Neural crest cell (in vitro differentiated cells): Measurements from ENCODE around the gene OSCP1. TPM values are rescaled to one million over a fixed set of nuclear protein-coding genes. Genes with fewer than 3 reads are reported as not detected.

Experiments
- DNase-seq: peaks from one replicate; pipeline ENCODE4 v3.0.0; 2021; ENCODE audit warnings: low read depth, mixed read lengths, low spot score
- H3K27ac Mint-ChIP-seq: one replicate; pipeline ENCODE4 v1.8.0; 2021; ENCODE audit warnings: mild to moderate bottlenecking, mixed read lengths; ENCODE audit not compliant: unreplicated experiment
- H3K27me3 Mint-ChIP-seq: 2 replicates; pipeline ENCODE4 v1.8.0; 2021; ENCODE audit warnings: low read depth, mild to moderate bottlenecking, mixed read lengths
- H3K36me3 Mint-ChIP-seq: 2 replicates; pipeline ENCODE4 v1.8.0; 2021; ENCODE audit warnings: low read depth, mild to moderate bottlenecking, mixed read lengths
- H3K4me1 Mint-ChIP-seq: 2 replicates; pipeline ENCODE4 v1.8.0; 2021; ENCODE audit warnings: mixed read lengths
- H3K4me3 Mint-ChIP-seq: one replicate; pipeline ENCODE4 v1.8.0; 2021; ENCODE audit warnings: mild to moderate bottlenecking, mixed read lengths
- H3K9me3 Mint-ChIP-seq: 2 replicates; pipeline ENCODE4 v1.8.0; 2021; ENCODE audit warnings: mixed read lengths
- CTCF ChIP-seq: fragments of 200-600 bp; sonication (generic); conservative IDR thresholded peaks from 2 replicates; pipeline ENCODE4 v1.5.0; 2021; ENCODE audit warnings: antibody characterized with exemption, mild to moderate bottlenecking
- total RNA-seq: library from RNA; stranded (reverse); gene quantifications from 2 replicates; pipeline ENCODE4 v1.2.1, GENCODE V29; 2021

OSCP1 gene
- total RNA-seq, 1 donor from 2014 or later, result 10.5 TPM

DNA sequence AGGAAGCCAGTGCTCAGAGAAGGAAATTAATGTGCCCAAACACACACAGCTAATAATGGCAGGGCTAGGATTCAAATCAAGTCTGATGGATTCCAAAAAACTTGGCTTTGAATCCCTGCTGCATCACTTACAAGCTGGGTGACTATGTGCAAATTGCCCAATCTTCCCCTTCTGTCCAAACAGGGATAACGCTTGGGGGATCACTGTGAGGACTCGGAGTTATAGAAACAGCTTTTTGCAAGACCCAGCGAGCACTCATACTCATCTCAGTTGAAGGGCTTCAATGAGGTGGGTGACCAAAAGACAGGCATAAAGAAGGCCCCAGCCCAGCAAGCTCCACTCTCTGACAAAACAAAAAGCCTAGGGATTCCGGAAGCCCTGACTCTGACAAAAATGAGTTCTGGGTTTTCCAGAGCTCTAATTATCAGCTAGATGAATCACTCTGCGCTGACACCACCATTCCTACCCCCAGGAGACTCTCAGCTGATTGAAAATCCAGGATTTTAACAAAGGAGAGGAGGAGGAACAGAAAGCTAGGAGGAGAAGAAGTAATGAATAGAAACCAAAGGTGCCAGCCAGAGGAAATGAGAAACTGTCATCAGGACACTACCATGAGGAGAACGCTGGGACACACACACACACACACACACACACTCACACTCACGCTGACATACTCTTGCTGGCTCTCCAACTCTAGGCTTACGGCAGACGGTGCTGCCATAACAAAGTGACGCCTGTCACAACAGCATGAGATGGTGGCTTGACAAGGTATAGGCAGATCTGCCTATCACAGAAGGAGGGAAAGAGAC lies 62.9 kb downstream of the OSCP1 start:
- Mint-ChIP-seq H3K4me1 (peaks cover 39% of the 10 kb centered on the region), H3K27me3 (no peaks in the 10 kb centered on the region), H3K9me3 (no peaks in the 10 kb centered on the region), H3K27ac (peak overlapping the region; percentile 99), H3K36me3 (no peaks in the 10 kb centered on the region), H3K4me3 (peak overlapping the region; percentile 91)
- TF ChIP-seq CTCF, result no peak
- DNase-seq, result no peak

DNA sequence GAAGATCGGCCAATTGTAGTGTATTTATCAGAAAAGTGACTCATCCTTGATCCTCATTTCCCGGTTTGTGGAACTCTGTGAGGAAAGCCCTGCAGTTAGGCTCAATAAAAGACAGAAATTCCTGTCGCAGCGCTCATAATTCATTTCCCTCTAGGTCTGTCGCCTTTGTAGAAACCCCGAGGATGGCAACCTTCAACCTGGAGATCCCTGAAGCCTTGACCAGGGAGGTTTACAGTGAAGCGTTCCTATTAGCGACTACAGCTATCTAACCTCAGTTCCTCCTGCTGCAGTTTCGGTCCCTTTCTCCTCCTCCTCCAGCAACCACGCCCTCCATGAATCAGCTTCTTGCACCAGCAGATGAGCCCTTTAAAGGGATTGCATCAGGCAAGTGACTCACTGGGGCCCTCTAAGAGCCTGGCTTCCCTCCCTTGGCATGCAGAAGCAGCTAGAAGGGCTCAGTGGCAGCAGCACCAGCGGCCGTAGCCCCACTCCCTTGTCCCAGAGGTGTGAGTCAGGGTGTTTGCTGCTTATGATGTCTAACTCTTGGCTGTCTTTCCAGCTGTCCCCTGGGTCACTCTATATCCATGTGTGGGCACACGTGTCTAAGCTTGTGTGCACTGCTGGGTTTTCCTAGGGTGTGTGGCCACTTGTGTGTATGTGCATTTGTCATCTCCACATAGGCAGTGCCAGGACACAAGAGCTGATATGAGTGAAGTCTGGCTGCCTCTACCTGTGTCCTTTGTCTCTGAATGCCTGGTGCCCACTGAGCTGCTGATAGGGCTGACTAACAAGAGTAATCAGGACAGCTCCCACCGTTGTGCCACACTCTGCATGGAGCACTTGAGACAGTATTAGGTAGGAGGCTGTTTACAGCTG lies 63.7 kb downstream of the OSCP1 start:
- Mint-ChIP-seq H3K27ac (peak overlapping the region; percentile 99), H3K36me3 (no peaks in the 10 kb centered on the region), H3K27me3 (no peaks in the 10 kb centered on the region), H3K4me1 (peaks cover 39% of the 10 kb centered on the region), H3K9me3 (no peaks in the 10 kb centered on the region), H3K4me3 (peak overlapping the region; percentile 91)
- peak; percentile 35 for DNase-seq
- TF ChIP-seq CTCF, result no peak

DNA sequence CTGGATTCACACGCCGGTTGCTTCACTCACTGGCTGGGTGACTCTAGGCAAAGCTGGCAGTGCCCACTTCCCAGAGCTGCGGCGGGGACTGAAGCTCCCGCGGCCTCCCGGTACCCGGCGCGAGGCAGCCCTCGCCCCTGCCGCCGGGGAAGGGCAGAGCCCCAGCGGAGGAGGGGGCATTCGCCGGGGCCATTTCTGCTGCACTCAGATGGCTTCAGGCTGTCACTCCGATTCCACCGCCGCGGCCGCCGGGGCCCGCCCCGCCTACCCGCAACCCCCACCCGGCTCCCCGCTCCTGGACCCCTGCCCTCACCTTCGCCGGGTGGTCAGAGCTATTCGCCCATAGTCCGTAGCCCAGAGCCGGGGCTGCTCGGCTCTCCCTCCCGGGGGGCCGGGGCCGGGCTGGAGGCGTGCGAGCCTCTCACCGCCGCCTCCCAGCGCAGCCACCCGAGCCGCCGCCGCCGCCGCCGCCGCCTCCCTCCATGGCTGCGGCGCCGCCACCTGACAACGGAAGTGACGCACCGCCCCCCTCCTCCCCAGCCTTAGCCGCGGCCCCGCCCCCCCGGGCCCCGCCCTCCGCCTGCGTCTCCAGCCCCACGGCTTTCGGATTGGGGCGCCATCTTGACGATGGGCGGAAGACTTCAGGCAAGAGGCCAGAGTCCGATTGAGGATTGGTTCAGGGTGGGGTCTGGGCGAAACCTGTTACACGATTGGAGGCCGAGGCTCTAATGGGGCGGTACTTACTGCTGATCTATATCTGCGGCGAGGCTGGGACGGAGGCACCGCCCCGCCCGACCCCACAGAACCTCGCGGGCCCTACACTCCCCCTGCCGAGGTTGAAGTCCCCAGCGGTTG lies 64.6 kb downstream of the OSCP1 start, which contains the start of gene STK40:
TSS of gene STK40 (minus strand) at position 515 of the 855 bp plus-strand sequence. CDS start 24,592 bp downstream, outside the sequence.
- H3K36me3 Mint-ChIP-seq, result no peaks in the 10 kb centered on the region
- H3K9me3 Mint-ChIP-seq, result no peaks in the 10 kb centered on the region
- peaks cover 39% of the 10 kb centered on the region for H3K4me1 Mint-ChIP-seq
- DNase-seq, result peak; percentile 89
- peak within 1 kb of the TSS; percentile 99 for H3K27ac Mint-ChIP-seq
- no peaks in the 10 kb centered on the region for H3K27me3 Mint-ChIP-seq
- no peak for TF ChIP-seq CTCF
- H3K4me3 Mint-ChIP-seq, result peak within 1 kb of the TSS; percentile 91

- Mint-ChIP-seq H3K9me3 (no peaks in the 10 kb centered on the region), H3K4me1 (peaks cover 39% of the 10 kb centered on the region), H3K4me3 (peak overlapping the region; percentile 91), H3K36me3 (no peaks in the 10 kb centered on the region), H3K27me3 (no peaks in the 10 kb centered on the region), H3K27ac (no peak overlapping the region)
- TF ChIP-seq CTCF, result no peak
- DNase-seq, result no peak
Observed at GRCh38 chr1:36384542-36385409, 65.5 kb downstream of the OSCP1 start.
